Hypothalamus (tissue), 51 donors: ENCODE measurements around the gene EIF4H.
"Not testable (repeated sequence)": the region's sequence is repeated elsewhere in the genome, so short reads cannot be mapped to it uniquely, and the experiment has no call there.

Experiments used
- DNase-seq, 51 donors: peaks; one replicate each; lab custom pipeline; 2025; lab: John Stamatoyannopoulos, UW

The EIF4H gene

DNA sequence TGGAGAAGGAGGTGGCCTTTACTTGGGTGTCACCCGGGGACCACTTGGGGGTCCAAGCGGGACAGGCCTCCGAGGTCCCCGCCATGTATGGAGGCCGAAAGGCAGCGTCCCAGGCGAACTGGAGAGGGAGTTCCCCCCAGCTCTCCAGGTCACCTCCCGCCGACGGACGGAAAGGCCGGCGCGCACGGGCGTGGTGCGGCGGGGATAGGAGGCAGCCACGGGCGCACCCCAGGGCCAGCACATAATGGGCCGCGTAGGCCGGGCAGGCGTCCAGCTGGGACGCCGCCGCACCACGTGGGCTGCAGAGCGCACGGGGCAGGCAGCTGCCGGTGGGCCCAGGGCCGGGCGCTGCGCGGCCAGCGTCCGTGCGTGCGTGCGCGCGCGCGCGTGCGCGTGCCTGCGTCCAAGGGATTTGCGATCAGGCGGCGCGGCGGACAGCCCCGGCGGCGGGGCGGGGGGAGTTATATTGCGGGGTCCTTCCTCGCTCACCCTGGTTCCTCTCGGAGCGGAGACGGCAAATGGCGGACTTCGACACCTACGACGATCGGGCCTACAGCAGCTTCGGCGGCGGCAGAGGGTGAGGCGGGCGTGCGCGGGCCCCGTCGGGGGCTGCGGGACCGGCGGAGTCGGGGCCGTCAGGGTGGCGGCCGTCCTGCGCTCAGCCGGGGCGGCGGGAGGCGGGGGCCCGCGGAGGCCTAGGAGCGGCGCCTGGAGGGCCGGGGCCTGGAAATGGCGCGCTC lies at the start of gene EIF4H:
TSS of gene EIF4H (plus strand) at position 491 of the 740 bp plus-strand sequence. CDS start at position 519, 28 bp downstream.
- peak; percentile 61 to 96 (median 90) for DNase-seq

DNA sequence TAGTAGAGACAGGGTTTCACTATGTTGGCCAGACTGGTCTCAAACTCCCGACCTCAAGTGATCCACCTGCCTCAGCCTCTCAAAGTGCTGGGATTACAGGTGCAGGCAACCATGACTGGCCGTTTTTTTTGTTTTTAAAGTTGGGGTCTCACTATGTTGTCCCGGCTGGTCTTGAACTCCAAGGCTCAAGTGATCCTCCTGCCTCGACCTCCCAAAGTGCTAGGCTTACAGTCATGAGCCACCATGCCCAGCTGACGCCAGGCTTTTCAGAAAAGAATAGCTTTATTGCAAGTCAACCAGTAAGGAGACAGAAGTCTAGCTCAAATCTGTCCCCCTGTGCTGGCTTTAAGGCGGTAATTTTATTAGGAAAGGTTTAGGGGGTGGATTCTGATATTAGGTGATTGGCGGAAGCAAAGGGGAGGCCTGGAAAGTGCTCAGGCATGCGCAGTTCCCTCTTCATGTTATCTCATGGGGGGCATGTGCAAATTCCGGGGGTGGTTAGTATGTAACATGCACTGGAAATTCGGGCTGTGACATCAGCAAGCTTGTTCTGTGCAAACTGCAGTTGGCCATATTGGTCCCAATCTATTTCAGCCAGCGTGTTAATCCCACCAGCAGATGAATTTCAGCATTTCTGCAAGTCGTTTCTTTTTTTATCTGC lies 47.8 kb upstream of the EIF4H start:
- no peak for DNase-seq

DNA sequence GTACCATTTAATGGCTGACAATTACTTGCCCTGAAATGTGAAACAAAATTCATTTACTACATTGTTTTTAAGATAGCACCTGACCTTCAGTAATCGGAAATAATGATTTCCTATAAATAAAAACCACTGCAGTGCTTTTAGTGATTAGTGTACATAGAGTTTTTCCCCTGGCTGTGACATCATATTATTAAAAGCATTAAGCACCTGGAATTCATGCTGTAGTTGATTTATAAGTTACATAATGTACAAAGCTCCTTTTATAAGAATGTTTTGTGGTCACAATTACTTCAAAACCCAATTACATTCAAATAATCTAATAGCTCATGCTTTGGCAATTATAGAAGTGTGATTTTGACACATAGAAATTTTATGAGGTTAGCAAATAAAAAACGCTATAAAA lies 44.3 kb upstream of the EIF4H start:
- DNase-seq = no peak

DNA sequence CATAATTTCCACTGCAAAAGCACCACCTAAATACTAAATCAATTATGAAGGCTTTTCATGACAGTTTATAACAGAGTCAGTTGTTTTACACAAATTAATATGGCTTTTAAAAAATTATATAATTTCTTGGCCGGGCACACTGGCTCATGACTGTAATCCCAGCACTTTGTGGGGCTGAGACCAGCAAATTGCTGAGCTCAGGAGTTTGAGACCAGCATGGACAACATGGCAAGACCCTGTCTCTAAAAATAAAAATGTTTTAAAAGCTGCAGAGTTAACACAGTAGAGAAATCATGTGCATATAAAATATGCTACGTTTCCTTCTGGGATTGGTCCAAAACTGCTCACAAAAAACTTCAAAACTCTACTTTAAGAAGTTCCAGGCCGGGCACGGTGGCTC lies 43.6 kb upstream of the EIF4H start:
- no peak for DNase-seq

DNA sequence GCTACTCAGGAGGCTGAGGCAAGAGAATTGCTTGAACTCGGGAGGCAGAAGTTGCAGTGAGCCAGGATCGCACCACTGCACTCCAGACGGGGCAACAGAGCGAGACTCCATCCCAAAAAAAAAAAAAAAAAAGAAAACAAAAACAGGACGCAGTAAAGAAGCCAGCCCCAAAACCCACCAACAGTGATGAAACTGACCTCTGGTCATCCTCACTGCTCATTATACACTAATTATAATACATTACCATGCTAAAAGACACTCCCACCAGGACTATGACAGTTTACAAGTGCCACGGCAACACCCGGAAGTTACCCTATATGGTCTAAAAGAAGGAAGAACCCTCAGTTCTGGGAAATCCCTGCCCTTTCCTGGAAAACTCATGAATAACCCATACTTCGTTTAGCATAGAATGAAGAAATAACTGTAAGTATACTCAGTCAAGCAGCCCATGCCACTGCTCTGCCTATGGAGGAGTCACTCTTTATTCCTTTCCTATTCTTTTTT lies 40.0 kb upstream of the EIF4H start:
- no peak for DNase-seq

DNA sequence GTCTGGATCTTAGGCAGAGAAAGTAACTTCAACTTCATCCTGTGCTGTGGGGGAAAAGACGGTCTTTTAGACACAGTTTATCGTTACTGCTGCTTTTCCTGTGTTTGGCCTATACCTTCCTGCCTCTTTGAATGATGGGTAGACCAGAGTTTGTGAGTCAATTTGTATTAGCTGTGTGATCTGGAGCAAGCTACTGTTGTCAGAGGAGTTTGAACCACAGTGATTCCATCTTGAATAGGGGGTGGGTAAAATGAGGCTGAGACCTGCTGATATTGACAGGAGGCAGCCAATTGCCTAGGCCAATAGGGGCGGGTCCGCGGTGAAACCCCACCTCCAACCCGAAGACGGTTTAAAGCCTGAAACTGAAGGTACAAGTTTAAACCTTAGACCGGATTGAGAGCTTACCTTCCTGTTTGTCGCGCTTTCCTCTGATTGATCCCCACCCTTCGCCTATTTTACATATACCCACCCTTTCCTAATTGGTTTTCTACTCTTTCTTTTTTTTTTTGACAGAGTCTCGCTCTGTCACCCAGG lies 35.8 kb upstream of the EIF4H start:
- no peak for DNase-seq

DNA sequence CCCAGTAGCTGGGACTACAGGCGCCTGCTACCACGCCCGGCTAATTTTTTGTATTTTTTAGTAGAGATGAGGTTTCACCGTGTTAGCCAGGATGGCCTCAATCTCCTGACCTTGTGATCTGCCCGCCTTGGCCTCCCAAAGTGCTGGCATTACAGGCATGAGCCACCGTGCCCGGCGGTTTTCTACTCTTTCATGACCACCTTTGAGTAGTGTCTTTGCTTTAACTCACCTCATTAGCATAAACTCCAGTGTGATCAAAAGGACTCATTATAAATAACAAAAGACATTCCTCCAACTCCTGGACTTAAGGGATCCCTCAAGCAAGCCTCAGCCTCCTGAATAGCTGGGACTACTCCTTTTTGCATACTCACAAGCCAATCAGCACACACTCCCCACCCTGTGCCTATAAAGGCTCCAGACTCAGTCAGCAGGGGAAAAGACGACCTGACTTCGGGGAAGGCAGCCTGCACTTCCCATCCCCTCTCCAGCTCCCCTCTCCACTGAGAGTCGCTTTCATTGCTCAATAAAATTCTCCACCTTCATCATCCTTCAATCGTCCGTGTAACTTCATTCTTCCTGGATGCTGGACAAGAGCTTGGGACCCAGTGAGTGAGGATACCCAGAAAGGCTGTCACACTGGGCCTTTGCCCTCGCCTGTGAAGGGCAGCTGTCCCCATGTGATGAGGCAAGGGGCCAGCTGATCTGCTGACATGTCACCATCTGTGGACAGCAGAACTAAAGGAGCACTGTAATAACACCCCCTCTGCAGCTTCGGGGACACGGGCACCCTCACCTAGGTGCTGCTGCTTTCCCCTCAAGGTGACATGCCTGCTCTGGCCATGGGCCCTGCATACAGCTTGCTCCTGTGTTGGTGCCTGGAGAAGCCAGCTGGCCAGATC lies 35.0 kb upstream of the EIF4H start:
- peak in 4 of 51 donors; percentile 15 to 32 (median 18) for DNase-seq

DNA sequence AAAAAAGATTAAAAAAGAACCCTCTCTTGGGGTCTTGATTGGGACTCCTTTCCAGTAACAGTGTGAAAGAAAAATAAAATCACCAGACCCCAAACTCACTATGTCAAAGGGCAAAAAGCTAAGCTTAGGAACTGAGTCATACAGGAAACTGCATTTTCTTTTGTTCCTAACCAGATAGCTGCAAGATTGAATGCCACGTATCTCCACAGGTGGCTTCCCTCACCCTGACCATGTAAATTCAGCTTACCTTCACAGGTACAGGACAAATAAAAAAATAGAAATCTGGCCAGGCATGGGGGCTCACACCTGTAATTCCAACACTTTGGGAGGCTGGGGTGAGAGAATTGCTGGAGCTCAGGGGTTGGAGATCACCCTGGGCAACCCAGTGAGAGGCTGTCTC lies 32.5 kb upstream of the EIF4H start:
- DNase-seq = no peak

DNA sequence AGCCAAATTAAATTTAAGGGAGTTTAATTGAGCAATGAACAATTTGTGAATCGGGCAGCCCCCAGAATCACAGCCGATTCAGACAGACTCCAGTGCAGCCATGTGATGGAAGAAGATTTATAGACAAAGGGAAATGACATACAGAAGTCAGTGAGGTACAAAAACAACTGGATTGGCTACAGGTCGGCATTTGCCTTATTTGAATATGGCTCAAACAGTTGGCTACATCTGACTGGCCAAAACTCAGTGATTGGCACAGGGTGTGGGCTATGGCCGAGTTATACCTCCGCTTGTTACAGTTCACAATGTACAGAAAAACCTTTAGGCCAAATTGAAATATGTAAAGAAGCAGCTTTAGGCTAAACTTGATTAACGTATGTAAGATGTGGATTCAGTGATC lies 30.8 kb upstream of the EIF4H start:
- no peak for DNase-seq

DNA sequence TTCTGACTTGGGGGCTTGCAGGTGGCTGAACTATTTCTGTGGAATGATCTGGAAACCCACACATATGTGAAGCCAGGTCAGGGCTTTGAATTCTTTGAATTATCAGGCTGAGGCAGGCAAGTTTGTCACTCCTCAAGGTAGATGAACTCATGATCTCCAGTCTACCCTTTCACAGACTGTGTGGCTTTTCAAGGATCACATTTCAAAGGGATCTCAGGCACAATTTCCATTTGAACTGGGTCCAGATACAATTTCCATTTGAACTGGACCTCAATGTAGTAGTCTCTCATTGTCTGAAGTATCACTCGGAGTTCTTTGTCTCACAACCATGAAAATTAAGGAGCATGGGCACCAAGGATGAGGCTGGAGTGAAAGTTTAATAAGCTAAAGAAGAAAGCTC lies 25.7 kb upstream of the EIF4H start:
- no peak for DNase-seq

DNA sequence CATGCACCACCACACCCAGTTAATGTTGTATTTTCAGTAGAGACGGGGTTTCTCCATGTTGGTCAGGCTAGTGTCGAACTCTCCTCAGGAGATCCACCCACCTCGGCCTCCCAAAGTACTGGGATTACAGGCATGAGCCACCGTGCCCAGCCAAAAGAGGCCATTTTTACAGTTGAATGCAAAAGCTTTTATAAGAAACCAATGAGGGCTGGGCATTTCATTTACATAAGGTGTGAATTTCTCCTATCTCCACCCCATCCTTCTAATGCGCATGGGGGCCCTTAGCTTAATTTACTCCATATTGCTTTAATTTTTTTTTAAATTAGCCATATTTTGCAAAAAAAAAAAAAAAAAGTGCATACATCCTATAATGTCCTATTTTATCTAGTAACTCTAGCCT lies 25.1 kb upstream of the EIF4H start:
- no peak for DNase-seq

DNA sequence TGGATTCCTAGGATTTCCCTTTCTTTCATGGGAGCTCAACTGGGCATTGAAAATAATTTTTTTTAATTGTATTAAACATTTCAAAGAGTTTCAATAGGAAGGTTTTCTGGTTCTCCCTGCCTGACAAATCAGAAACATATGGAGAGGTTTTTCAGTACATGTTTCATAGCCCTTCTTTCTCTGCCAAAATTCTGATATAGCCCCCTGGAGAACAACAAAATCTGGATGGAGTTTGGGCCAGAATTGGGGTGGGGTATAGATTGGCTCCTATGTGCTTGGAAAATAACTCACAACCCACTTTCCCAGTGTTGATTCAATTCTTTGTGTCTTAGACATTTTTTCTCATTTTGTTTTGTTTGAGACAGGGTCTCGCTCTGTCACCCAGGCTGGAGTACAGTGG lies 24.6 kb upstream of the EIF4H start:
- DNase-seq = no peak

DNA sequence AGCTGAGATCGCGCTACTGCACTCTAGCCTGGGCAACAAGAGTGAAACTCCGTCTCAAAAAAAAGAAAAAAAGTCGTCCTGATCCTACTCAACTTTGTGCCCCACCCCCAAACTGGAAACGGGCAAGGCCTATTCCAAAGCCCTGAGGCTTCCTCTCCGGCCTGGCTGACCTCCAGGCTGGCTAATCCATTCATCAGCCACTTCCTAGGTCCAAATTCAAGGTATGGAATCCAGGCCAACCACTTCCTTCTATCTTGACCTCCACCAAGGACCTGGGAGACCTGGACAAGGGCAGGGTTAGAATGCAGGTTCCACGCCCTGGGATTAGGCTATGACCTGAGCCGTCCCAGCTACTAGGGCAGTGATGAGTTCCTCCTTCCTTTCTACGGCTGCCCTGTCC lies 20.4 kb upstream of the EIF4H start:
- no peak for DNase-seq

DNA sequence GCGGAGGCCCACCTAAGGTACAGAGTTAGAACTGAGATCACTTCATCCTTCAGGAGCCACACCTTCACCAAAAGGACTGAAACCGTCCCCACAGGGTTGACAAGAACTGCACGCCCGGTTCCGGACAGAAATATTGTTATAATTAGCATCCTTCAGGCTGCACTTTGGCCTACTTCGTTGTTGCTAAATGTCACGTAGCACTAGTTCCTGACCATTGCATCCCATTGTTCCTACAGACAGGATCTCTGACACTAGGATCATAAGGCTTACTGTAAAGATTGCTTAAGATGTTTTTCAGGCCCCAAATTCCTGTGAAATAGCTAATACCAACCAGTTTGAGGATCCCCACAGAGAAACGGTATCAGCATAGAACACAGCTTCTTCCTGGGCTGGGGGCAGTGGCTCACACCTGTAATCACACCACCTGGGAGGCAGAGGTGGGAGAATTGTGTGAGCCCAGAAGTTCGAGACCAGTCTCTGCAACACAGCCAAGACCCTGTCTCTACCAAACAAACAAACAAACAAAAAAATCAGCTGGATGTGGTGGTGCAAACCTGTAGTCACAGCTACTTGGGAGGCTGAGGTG lies 18.3 kb upstream of the EIF4H start:
- DNase-seq = no peak

DNA sequence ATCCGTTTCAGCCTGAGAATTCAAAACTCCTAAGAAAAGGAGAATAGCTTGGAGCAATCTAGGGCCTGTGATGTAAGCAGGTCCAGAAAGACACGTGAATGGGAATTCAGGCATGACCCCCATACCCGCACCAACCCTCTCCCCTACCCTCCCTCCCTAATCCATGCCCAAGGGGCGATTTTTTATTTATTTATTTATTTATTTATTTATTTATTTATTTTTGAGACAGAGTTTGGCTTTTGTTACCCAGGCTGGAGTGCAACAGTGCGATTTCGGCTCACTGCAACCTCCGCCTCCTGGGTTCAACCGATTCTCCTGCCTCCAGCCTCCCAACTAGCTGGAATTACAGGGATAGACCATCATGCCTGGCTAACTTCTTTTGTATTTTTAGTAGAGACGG lies 16.6 kb upstream of the EIF4H start:
- DNase-seq = no peak

DNA sequence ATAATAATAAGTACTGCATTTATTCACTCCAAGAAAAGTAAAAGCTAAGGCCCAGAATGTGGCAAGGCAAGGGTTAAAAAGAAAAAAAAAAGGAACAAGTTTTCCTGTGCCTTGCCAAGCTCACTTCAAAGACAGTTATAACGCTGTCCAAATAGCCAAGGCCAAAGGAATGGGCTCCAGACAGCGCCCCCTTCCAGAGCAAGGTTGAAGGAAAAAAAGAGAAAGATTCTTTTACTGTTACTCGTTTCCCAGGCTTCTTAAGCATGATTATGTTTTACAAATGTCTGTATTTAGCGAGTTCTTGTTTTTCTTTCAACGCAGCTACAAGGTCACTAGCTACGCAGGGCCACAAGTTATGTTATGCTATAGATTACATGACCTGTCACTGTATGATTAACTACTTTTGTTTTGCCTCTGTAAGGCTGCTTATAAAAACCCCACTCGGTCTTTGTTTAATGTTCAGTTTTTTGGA lies 9.1 kb upstream of the EIF4H start:
- no peak for DNase-seq

DNA sequence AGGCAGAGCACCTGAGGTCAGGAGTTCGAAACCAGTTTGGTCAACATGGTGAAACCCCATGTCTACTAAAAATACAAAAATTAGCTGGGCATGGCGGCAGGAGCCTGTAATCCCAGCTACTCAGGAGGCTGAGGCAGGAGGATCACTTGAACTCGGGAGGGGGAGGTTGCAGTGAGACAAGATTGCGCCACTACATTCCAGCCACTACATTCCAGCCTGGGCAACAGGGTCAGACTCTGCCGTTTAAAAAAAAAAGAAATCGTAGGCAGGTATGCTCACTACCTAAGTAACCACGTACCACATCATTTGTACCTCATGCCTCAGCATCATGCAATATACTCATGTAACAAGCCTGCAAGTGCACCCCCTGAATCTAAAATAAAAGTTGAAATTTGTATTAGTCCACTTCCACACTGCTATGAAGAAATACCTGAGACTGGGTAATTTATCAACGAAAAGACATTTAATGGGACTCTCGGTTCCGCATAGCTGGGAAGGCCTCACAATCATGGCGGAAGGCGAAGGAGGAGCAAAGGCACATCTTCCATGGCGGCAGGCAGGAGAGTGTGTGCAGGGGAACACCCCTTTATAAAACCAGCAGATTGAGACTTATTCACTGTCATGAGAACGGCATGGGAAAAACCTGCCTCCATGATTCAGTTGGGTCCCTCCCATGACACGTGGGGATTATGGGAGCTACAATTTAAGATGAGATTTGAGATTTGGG lies 8.1 kb upstream of the EIF4H start:
- no peak for DNase-seq

DNA sequence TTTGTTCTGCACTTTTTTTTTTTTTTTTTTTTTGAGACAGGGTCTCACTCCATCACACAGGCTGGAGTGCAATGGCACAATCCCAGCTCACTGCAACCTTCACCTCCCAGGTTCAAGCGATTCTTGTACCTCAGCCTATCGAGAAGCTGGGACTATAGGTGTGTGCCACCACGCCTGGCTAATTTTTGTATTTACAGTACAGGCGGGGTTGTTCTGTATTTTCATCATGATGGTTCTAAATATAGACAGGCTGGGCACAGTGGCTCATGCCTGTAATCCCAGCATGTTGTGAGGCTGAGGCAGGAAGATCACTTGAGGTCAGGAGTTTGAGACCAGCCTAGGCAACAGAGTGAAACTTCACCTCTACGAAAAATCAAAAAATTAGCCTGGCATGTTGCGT lies 6.8 kb upstream of the EIF4H start:
- not testable (repeated sequence) for DNase-seq

DNA sequence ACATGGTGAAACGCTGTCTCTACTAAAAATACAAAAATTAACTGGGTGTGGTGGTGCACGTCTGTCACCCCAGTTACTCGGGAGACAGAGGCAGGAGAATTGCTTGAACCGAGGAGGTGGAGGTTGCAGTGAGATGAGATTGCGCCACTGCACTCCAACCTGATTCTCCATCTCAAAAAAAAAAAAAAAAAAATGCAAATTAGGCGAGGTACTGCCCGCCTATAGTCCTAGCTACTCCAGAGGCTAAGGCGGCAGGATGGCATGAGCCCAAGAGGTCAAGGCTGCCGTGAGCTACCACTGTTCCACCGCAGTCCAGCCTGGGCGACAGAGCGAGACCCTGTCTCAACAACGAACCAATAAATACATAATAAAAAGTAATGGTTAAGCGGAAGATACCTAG lies 1.1 kb upstream of the EIF4H start:
- DNase-seq = no peak

DNA sequence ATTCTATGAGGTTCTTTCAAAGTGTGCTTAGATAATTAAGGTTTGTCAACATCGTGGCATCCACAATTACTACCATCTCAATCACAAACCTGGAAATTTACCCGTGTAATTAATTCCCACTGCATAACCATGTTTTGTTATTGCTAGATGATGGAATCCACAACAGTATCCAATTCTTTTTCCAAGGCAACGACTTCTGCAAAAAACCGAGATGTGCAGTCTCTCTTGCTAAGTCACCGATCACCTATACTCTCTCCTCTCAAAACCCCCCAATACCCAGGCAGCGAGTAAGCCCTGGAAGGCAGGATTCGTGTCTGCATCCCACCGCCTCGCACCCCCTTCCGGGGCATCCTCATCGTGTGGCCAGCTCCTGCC lies 678 bp upstream of the EIF4H start:
- DNase-seq = no peak
